ENCODE data around the gene MAP3K7CL. TPM values are rescaled to one million over a fixed set of nuclear protein-coding genes. Genes with fewer than 3 reads are reported as not detected.

The MAP3K7CL gene
- total RNA-seq, 1 donor from 2014 or later = not detected

- Mint-ChIP-seq H3K9me3 (peaks cover 7% of the 10 kb centered on the region), H3K27me3 (no peaks in the 10 kb centered on the region), H3K4me3 (no peak overlapping the region), H3K36me3 (peaks cover 8% of the 10 kb centered on the region), H3K27ac (no peak overlapping the region), H3K4me1 (ENCODE audit: unreplicated experiment) (peaks cover 8% of the 10 kb centered on the region)
- DNase-seq (ENCODE audit: extremely low spot score, unreplicated experiment) = no peak
- no peak for TF ChIP-seq CTCF (conservative IDR thresholded peaks at IDR 0.05)
These were observed 26.2 kb upstream of the MAP3K7CL start for GRCh38 chr21:29104239-29104708.

- peak overlapping the region; percentile 7 for H3K4me3 Mint-ChIP-seq
- no peak for DNase-seq (ENCODE audit: extremely low spot score, unreplicated experiment)
- H3K4me1 Mint-ChIP-seq (ENCODE audit: unreplicated experiment) = peaks cover 8% of the 10 kb centered on the region
- no peaks in the 10 kb centered on the region for H3K27me3 Mint-ChIP-seq
- no peak for TF ChIP-seq CTCF (conservative IDR thresholded peaks at IDR 0.05)
- H3K9me3 Mint-ChIP-seq = peaks cover 7% of the 10 kb centered on the region
- peaks cover 8% of the 10 kb centered on the region for H3K36me3 Mint-ChIP-seq
- peak overlapping the region; percentile 53 for H3K27ac Mint-ChIP-seq
These were observed 25.2 kb upstream of the MAP3K7CL start for GRCh38 chr21:29105218-29105617.

- Mint-ChIP-seq H3K9me3 (no peaks in the 10 kb centered on the region), H3K4me1 (ENCODE audit: unreplicated experiment) (peaks cover 9% of the 10 kb centered on the region), H3K27me3 (no peaks in the 10 kb centered on the region), H3K36me3 (no peaks in the 10 kb centered on the region), H3K4me3 (peak overlapping the region; percentile 6), H3K27ac (peak overlapping the region; percentile 82)
- no peak for TF ChIP-seq CTCF (conservative IDR thresholded peaks at IDR 0.05)
- no peak for DNase-seq (ENCODE audit: extremely low spot score, unreplicated experiment)
These were observed 15.5 kb upstream of the MAP3K7CL start for GRCh38 chr21:29114765-29115500.

GRCh38 chr21:29115899-29116298 is 14.5 kb upstream of the MAP3K7CL start:
- no peak for DNase-seq (ENCODE audit: extremely low spot score, unreplicated experiment)
- H3K27me3 Mint-ChIP-seq = no peaks in the 10 kb centered on the region
- H3K36me3 Mint-ChIP-seq = no peaks in the 10 kb centered on the region
- TF ChIP-seq CTCF (conservative IDR thresholded peaks at IDR 0.05) = no peak
- peak overlapping the region; percentile 82 for H3K27ac Mint-ChIP-seq
- no peak overlapping the region for H3K4me3 Mint-ChIP-seq
- H3K4me1 Mint-ChIP-seq (ENCODE audit: unreplicated experiment) = peaks cover 9% of the 10 kb centered on the region
- H3K9me3 Mint-ChIP-seq = no peaks in the 10 kb centered on the region

GRCh38 chr21:29117372-29117955 is 13.0 kb upstream of the MAP3K7CL start:
- peaks cover 9% of the 10 kb centered on the region for H3K4me1 Mint-ChIP-seq (ENCODE audit: unreplicated experiment)
- H3K36me3 Mint-ChIP-seq = no peaks in the 10 kb centered on the region
- no peaks in the 10 kb centered on the region for H3K27me3 Mint-ChIP-seq
- TF ChIP-seq CTCF (conservative IDR thresholded peaks at IDR 0.05) = no peak
- no peaks in the 10 kb centered on the region for H3K9me3 Mint-ChIP-seq
- no peak overlapping the region for H3K4me3 Mint-ChIP-seq
- DNase-seq (ENCODE audit: extremely low spot score, unreplicated experiment) = no peak
- no peak overlapping the region for H3K27ac Mint-ChIP-seq
